ENCODE data around the gene DISC1. TPM values are rescaled to one million over a fixed set of nuclear protein-coding genes. Genes with fewer than 3 reads are reported as not detected.
"Not testable (repeated sequence)": the region's sequence is repeated elsewhere in the genome, so short reads cannot be mapped to it uniquely, and the experiment has no call there.

The DISC1 gene
- total RNA-seq, 1 donor from 2014 or later, result 5.3 TPM

- FAIRE-seq, result no peak
These were observed 340.4 kb downstream of the DISC1 start for GRCh38 chr1:231966983-231967382.

GRCh38 chr1:231969076-231969475 is 342.5 kb downstream of the DISC1 start:
- no peak for DNase-seq (ENCODE audit: low spot score in 2 of 2)
- FAIRE-seq, result no peak

More at GRCh38 chr1:231966983-231967382, 340.4 kb downstream of the DISC1 start:
- DNase-seq (ENCODE audit: low spot score in 2 of 2), result no peak

DNA sequence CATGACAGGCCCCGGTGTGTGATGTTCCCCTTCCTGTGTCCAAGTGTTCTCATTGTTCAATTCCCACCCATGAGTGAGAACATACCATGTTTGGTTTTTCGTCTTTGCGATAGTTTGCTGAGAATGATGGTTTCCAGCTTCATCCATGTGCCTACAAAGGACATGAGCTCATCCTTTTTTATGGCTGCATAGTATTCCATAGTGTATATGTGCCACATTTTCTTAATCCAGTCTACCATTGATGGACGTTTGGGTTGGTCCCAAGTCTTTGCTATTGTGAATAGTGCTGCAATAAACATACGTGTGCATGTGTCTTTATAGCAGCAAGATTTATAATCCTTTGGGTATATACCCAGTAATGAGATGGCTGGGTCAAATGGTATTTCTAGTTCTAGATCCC is 343.2 kb downstream of the DISC1 start:
- FAIRE-seq; DNase-seq (ENCODE audit: low spot score in 2 of 2): not testable (repeated sequence)

DNA sequence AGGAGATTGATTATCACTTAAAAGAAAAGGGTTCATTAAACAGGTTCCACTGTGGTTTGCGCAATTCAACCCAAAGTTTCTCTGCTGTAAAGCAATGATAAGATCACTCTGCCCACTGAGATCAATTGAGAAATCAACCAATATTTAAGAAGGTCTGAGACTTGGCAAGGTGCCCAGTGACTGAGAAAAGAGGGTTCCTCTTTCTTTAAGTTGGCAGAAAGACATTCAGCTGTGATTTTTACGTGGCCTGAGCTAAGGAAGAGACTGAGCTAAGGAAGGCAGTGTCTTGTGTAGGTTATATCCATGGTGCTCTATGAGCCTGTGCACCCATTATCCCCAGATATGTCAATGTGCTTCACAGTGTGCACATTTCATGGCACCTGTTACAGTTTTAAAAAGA is 344.1 kb downstream of the DISC1 start:
- DNase-seq (ENCODE audit: low spot score in 2 of 2) (no peak), FAIRE-seq (no peak)

- DNase-seq (ENCODE audit: low spot score in 2 of 2) (no peak), FAIRE-seq (no peak)
These were observed 345.0 kb downstream of the DISC1 start for GRCh38 chr1:231971397-231972110.

DNA sequence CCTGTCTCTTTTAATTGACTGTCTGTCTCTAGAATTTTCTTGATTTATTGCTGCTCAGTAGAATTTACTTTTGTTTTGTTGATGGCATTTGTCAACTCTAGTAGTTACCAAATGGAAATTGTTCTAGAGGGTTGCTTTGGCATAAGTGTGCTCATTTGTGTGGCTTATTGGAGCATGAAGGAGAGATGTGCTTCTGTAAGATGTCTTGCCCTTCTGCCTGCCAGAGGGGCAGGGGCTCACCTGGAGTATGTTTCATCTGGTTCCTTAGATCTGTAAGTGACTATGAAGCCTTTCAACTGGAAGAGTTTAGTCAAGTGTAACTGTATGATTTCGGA is 345.5 kb downstream of the DISC1 start:
- DNase-seq (ENCODE audit: low spot score in 2 of 2) (no peak), FAIRE-seq (no peak)

DNA sequence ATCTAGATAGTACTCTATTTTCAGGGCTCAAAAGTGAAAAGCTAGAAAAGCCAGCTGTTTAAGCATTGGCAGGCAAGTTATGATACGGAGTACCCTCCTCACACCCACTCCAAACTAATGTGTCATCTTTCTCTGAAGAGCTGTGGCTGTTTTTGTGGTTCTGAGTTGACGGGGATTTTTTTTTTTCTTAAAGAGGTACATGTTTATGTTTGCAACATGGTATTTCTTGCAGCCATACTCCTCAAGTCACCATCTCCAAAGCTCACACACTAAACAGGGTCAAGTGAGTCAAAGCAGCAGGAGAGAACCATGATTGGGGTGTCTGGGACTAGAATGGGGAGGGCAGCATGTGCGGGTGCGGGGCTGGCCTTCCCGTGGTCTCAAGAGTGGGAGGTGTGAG is 347.2 kb downstream of the DISC1 start:
- no peak for DNase-seq (ENCODE audit: low spot score in 2 of 2)
- no peak for FAIRE-seq

GRCh38 chr1:231976231-231976630 is 349.6 kb downstream of the DISC1 start:
- DNase-seq (ENCODE audit: low spot score in 2 of 2) (no peak), FAIRE-seq (no peak)

GRCh38 chr1:231981675-231982074 is 355.1 kb downstream of the DISC1 start:
- FAIRE-seq (no peak), DNase-seq (ENCODE audit: low spot score in 2 of 2) (no peak)

GRCh38 chr1:231982871-231983587 is 356.4 kb downstream of the DISC1 start:
- DNase-seq (ENCODE audit: low spot score in 2 of 2), result no peak
- no peak for FAIRE-seq

GRCh38 chr1:231983588-231984193 is 357.1 kb downstream of the DISC1 start:
- FAIRE-seq (no peak), DNase-seq (ENCODE audit: low spot score in 2 of 2) (no peak)

- no peak for DNase-seq (ENCODE audit: low spot score in 2 of 2)
- no peak for FAIRE-seq
These were observed 358.9 kb downstream of the DISC1 start for GRCh38 chr1:231985296-231986023.

DNA sequence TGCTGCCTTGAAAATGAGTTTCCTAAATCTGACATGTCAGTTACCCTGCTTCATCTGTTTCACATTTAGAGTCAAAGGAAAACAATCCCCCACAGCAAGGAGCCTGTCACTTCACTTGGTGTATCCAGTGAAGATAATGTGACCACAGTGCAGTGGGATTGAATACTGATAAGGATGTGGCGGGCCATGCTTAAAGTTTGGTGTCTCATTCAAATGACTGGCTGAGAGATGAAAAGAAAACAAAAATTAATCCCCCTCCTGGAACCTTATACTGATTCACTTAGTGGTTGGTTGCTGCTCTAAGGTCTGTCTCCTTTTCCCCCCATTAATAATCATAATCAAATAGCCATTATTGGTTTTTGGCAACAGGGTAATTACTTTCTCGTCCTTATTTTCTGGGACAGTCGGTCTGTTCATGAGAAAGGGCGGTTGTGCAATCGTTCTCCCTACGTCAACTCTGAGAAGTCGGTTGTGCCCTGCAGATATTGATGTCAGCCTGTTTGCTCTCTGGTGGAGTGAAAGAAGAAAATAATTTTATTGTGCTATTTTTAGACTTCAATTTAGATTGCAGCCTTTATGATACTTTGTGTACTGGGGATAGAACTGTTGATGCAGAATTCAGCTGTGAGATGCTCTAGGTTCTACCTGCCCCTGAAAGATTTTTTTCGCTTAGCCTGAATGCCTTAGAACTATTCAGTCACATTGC is 360.2 kb downstream of the DISC1 start:
- FAIRE-seq, result no peak
- no peak for DNase-seq (ENCODE audit: low spot score in 2 of 2)

GRCh38 chr1:231990388-231990787 is 363.8 kb downstream of the DISC1 start:
- DNase-seq (ENCODE audit: low spot score in 2 of 2), result peak in 1 of 2 donors; percentile 11
- no peak for FAIRE-seq

GRCh38 chr1:231991231-231991630 is 364.6 kb downstream of the DISC1 start:
- FAIRE-seq (no peak), DNase-seq (ENCODE audit: low spot score in 2 of 2) (no peak)

DNA sequence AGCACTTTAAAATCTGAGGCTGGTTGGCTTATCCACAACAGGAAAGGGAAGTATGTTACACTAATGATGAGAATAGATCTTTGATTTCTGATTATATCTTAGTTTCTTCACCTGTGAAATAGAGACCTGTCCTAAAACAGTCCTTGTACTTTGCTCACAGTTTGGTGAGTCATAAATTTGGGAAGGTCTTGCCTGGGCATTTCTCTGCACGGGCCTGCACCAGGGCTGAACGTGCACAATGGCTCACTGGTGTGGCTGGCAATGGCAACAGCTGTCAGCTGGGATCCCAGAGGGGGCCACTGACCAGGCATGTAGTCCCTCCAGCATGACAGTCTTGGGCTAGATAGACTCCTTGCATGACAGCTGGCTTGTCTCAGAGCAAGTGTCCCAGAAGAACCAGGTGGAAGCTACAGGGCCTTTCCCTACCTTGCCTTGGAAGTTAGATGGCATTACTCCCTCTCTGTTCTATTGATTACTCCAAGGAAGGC is 367.4 kb downstream of the DISC1 start:
- no peak for FAIRE-seq
- no peak for DNase-seq (ENCODE audit: low spot score in 2 of 2)

DNA sequence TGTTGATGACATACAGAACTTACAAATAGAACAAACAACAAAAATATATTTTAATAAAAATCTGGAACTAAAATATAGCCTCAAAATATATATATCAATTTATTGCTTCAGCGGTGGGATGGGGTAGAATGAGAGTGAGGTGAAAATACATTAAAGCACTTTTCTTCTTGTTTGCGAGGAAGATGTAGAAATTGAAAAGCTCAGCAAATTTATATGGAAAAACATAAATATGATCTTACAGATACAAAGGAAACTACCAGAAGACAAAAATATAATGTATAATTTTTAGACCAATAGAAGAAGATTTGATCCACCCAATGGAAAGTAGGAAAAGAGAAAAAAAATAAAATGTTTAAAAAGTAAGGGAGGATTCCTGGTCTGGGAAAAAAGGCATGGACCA is 372.2 kb downstream of the DISC1 start:
- DNase-seq (ENCODE audit: low spot score in 2 of 2) (no peak), FAIRE-seq (no peak)

DNA sequence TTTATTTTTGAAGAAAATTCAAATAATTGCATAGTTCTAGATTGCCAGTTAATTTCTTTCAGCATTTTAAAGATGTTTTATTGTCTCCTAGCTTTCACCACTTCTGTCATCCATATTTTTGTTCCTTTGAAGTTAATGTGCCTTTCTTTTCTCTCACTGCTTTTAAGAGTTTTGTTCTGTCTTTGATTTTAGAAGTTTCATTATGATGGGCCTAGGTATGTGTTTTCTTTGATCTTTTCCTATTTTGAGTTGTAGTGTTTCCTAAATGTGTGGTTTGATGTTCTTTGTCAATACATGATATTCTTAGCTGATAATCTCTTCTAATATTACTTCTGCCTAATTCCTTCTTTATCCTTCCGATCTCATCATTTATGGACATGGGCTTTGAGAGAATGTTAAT is 378.7 kb downstream of the DISC1 start:
- no peak for FAIRE-seq
- DNase-seq (ENCODE audit: low spot score in 2 of 2), result no peak

- no peak for FAIRE-seq
These were observed 383.2 kb downstream of the DISC1 start for GRCh38 chr1:232009741-232010140.

GRCh38 chr1:232011961-232012360 is 385.4 kb downstream of the DISC1 start:
- FAIRE-seq, result no peak
- DNase-seq (ENCODE audit: low spot score in 2 of 2), result no peak

More at GRCh38 chr1:232009741-232010140, 383.2 kb downstream of the DISC1 start:
- DNase-seq (ENCODE audit: low spot score in 2 of 2), result no peak

All from frontal cortex (tissue), 4 donors.